ENCODE data around the gene MFAP3. TPM values are rescaled to one million over a fixed set of nuclear protein-coding genes. Genes with fewer than 3 reads are reported as not detected.

Gene MFAP3
- polyA plus RNA-seq, 1 donor from 2014 or later = 103 TPM

DNA sequence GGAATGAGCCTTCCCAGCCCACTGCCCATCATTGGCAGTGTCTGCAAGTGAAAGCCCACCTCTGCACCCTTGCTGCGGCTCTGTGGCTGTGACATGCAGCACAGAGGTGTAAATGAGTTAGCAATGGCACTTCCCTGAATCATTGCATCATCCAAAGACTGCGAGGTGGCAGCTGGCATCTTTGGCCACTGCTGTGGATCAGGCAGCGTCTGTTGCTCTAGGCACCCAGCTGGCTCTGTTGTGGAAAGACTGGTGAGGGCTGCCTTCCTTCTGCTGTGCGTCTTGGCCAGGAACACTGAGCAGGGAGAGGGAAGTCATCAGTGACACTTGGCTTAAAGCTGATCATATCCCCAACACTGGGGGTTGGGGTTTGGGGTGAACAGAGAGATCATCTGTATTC, 64.5 kb downstream of the MFAP3 start:
- H3K36me3 ChIP-seq (ENCODE audit: insufficient read depth, low read length) = no peaks in the 10 kb centered on the region
- H3K9me2 ChIP-seq (ENCODE audit: insufficient read depth, low read length) = no peaks in the 10 kb centered on the region
- no peak overlapping the region for H2AFZ ChIP-seq (ENCODE audit: low read depth, low read length)
- no peaks in the 10 kb centered on the region for H4K20me1 ChIP-seq (ENCODE audit: insufficient read depth)
- H3K27ac ChIP-seq (ENCODE audit: low read length) = no peak overlapping the region
- no peaks in the 10 kb centered on the region for H3K9me3 ChIP-seq (ENCODE audit: low read length)
- no peaks in the 10 kb centered on the region for H3K79me2 ChIP-seq (replicated peaks; ENCODE audit: insufficient read depth, low read length)
- H3K27me3 ChIP-seq (ENCODE audit: insufficient read depth, low read depth, low read length) = no peaks in the 10 kb centered on the region
- H3K9ac ChIP-seq (ENCODE audit: low read length) = no peak overlapping the region
- H3K4me3 ChIP-seq (ENCODE audit: low read length) = no peak overlapping the region
- TF ChIP-seq, protein P1, sequence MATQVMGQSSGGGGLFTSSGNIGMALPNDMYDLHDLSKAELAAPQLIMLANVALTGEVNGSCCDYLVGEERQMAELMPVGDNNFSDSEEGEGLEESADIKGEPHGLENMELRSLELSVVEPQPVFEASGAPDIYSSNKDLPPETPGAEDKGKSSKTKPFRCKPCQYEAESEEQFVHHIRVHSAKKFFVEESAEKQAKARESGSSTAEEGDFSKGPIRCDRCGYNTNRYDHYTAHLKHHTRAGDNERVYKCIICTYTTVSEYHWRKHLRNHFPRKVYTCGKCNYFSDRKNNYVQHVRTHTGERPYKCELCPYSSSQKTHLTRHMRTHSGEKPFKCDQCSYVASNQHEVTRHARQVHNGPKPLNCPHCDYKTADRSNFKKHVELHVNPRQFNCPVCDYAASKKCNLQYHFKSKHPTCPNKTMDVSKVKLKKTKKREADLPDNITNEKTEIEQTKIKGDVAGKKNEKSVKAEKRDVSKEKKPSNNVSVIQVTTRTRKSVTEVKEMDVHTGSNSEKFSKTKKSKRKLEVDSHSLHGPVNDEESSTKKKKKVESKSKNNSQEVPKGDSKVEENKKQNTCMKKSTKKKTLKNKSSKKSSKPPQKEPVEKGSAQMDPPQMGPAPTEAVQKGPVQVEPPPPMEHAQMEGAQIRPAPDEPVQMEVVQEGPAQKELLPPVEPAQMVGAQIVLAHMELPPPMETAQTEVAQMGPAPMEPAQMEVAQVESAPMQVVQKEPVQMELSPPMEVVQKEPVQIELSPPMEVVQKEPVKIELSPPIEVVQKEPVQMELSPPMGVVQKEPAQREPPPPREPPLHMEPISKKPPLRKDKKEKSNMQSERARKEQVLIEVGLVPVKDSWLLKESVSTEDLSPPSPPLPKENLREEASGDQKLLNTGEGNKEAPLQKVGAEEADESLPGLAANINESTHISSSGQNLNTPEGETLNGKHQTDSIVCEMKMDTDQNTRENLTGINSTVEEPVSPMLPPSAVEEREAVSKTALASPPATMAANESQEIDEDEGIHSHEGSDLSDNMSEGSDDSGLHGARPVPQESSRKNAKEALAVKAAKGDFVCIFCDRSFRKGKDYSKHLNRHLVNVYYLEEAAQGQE (IDR thresholded peaks at IDR 0.05; ENCODE audit: borderline replicate concordance) = no peak
- TF ChIP-seq POLR2AphosphoS5 (IDR thresholded peaks at IDR 0.05) (no peak), TAF1 (IDR thresholded peaks at IDR 0.05; ENCODE audit: low read depth) (no peak), MXI1 (conservative IDR thresholded peaks at IDR 0.05; ENCODE audit: poor library complexity, severe bottlenecking) (no peak), EZH2 (IDR thresholded peaks at IDR 0.05; ENCODE audit: borderline replicate concordance, insufficient read depth, low read length, poor library complexity, severe bottlenecking) (no peak), SMC3 (conservative IDR thresholded peaks at IDR 0.05; ENCODE audit: poor library complexity) (no peak), EP300 (conservative IDR thresholded peaks at IDR 0.05; ENCODE audit: poor library complexity, severe bottlenecking) (no peak)
- TF ChIP-seq, protein P2, sequence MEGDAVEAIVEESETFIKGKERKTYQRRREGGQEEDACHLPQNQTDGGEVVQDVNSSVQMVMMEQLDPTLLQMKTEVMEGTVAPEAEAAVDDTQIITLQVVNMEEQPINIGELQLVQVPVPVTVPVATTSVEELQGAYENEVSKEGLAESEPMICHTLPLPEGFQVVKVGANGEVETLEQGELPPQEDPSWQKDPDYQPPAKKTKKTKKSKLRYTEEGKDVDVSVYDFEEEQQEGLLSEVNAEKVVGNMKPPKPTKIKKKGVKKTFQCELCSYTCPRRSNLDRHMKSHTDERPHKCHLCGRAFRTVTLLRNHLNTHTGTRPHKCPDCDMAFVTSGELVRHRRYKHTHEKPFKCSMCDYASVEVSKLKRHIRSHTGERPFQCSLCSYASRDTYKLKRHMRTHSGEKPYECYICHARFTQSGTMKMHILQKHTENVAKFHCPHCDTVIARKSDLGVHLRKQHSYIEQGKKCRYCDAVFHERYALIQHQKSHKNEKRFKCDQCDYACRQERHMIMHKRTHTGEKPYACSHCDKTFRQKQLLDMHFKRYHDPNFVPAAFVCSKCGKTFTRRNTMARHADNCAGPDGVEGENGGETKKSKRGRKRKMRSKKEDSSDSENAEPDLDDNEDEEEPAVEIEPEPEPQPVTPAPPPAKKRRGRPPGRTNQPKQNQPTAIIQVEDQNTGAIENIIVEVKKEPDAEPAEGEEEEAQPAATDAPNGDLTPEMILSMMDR (IDR thresholded peaks at IDR 0.05; ENCODE audit: poor library complexity, severe bottlenecking) = no peak
- peaks cover 5% of the 10 kb centered on the region for H3F3A ChIP-seq (ENCODE audit: insufficient read depth, low read length, poor library complexity, severe bottlenecking)
- no peak overlapping the region for H3K4me2 ChIP-seq (ENCODE audit: low read length)

Other genes starting within 250 kb of the MFAP3 start
- gene FAM114A2, start 57 bp upstream of the MFAP3 start, polyA plus RNA-seq = 20.2 and 24.8 TPM in 2 replicates
- gene GALNT10, start 151.8 kb downstream of the MFAP3 start, polyA plus RNA-seq = 2.9 and 3.1 TPM in 2 replicates

Data from neural cell (in vitro differentiated cells).